ENCODE data around the gene S100A2. TPM values are rescaled to one million over a fixed set of nuclear protein-coding genes. Genes with fewer than 3 reads are reported as not detected.
"Not testable (repeated sequence)": the region's sequence is repeated elsewhere in the genome, so short reads cannot be mapped to it uniquely, and the experiment has no call there.

S100A2 gene
- total RNA-seq, 1 donor from 2014 or later: 46.5 TPM

GRCh38 chr1:153588482-153588881 lies 22.8 kb upstream of the S100A2 start:
- no peak for DNase-seq

- not testable (repeated sequence) for DNase-seq
These were observed 22.4 kb upstream of the S100A2 start for GRCh38 chr1:153588033-153588432.

DNA sequence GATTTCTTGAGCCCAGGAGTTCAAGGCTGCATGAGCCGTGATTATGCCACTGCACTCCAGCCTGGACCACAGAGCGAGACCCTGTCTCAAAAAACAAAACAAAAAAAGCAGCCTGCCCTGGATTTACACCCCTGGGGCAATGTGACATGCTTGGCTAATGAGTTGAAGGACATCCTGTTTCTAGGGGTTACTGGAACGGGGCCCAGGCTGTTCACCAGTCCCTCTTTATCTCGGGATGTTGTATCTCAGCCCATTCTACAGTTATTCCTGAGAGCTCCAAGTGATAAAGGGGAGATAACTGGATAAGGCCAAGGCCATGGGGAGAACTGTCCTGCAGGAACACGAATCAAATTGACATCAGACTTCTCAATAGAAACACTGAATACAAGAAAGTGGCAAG lies 21.7 kb upstream of the S100A2 start:
- DNase-seq: no peak

- DNase-seq: no peak
These were observed 20.7 kb upstream of the S100A2 start for GRCh38 chr1:153586347-153586746.

DNA sequence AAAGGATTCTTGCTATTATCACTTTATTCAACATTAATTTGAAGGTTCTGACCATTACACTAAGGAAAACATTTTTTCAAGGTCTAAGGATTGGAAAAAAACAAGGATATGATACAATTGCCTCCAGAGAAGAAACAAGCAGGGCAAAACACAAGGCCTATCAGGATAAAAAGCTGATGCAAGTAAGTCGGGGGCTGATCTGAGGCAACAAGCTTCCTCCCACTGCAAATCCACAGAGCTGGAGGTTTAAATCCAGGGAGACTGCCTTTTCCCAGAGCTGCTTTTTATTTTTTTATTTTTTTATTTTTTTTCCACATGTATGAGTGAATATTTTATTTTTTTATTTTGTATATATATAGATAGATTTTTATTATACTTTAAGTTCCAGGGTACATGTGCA lies 19.4 kb upstream of the S100A2 start:
- DNase-seq: no peak

DNA sequence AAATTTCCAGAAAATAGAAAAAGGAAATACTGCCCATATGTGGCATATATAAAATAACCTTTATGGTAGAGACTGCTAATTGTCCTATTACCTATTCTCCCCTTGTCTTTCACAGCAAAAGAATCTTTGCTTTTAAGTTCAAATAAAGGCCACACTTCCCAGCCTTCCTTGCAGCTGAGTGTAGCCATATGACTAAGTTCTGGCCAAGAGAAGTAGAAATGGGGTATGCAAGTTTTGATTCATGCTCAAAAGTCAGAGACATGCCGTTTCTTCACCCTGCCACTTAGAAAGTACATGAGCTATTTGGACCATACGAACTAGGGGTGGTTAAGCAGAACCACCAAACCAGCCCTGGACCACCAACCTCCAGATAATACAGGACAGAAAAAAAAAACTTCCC lies 18.3 kb upstream of the S100A2 start:
- no peak for DNase-seq

- not testable (repeated sequence) for DNase-seq
These were observed 17.9 kb upstream of the S100A2 start for GRCh38 chr1:153583514-153583913.

GRCh38 chr1:153582836-153583235 lies 17.2 kb upstream of the S100A2 start:
- not testable (repeated sequence) for DNase-seq

DNA sequence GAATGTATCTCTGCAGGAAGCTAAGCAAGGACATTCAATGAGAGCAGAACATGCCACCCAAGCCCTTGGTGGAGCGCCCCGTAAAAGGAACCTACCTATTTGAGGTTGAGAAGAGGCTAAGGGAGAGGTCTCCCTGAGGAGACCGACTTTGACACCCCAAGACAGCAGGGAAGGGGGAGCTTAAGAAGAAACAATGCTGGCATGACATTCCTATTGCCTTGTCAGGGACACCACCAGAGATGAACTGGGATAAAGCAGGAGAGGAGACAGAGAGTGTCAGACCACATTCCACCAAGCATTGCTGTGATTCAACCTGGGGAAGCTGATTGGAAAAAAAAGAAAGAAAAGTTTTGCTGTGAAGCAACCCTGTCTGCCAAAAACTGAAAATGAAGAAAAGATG lies 13.3 kb upstream of the S100A2 start:
- DNase-seq: no peak

DNA sequence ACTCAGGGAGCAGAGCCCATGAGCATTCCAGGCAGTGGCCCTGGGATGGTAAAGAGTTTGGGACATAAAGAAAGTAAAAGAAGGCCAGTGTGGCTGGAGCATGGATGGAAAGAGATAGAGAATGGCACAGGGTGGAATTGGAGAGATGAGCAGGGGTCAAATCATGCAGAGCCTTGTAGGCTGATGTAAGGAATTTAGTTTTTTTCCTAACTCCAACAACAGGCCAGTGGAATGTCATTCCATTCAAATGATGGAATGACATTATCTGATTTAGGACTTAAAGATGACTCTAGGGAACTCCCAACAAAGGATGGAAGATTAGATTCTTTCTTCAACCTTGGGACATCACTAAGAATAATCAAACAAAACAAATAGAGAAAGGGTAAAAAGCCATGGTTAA lies 12.8 kb upstream of the S100A2 start:
- DNase-seq: no peak

DNA sequence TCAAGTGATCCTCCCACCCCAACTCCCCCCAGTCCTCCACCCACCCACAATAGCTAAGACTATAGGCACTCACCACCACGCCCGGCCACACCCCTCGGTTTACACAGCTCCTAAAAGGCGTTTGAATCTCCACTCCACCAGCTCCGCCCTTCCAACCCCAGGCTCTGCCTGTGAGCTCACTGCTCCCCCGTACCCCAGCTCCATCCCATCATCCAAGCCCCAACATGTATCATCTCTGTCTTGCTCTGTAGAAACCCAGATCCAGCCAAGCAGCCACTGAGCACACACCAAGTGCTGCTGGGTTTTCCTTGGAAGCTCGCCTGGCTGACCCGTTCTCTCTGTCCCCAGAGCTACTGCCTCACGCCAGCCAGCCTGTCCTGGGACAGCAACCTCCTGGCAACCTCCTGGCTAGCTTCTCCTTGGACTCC lies 12.0 kb upstream of the S100A2 start:
- no peak for DNase-seq

GRCh38 chr1:153577138-153577537 lies 11.5 kb upstream of the S100A2 start:
- DNase-seq: no peak

DNA sequence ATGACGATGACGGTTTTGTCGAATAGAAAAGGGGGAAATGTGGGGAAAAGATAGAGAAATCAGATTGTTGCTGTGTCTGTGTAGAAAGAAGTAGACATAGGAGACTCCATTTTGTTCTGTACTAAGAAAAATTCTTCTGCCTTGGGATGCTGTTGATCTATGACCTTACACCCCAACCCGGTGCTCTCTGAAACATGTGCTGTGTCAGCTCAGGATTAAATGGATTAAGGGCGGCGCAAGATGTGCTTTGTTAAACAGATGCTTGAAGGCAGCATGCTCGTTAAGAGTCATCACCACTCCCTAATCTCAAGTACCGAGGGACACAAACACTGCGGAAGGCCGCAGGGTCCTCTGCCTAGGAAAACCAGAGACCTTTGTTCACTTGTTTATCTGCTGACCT lies 9.9 kb upstream of the S100A2 start:
- DNase-seq: not testable (repeated sequence)

DNA sequence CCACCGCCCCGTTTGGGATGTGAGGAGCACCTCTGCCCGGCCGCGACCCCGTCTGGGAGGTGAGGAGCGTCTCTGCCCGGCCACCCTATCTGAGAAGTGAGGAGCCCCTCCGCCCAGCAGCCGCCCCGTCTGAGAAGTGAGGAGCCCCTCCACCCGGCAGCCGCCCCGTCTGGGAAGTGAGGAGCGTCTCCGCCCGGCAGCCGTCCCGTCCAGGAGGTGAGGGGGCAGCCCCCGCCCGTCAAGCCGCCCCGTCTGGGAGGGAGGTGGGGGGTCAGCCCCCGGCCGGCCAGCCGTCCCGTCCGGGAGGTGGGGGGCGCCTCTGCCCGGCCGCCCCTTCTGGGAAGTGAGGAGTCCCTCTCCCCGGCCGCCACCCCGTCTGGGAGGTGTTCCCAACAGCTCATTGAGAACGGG lies 9.4 kb upstream of the S100A2 start:
- DNase-seq: not testable (repeated sequence)

GRCh38 chr1:153573351-153573750 lies 7.7 kb upstream of the S100A2 start:
- DNase-seq: no peak

DNA sequence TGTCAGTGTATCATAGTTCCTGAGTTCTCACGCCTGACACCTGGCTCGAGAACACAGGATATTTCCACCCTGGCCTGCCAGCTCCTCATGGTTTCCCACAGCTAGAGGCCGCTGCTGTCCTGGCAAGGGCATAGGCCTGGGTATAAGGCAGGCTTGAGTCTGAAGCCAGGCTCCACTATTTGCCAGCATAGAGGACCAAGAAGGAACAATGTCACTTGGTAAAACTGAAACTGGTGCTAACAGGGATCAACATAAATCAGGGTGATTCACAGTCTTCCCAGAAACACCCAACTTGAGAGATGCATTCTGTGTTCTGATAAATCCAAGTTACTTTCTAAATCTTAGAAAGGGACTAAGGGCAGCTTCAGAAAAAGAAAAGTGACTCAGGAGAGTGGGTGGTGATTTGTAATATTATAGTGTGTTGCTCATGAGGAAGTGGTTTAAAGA lies 6.9 kb upstream of the S100A2 start:
- peak; percentile 84 for DNase-seq

- no peak for DNase-seq
These were observed 6.1 kb upstream of the S100A2 start for GRCh38 chr1:153571706-153572105.

DNA sequence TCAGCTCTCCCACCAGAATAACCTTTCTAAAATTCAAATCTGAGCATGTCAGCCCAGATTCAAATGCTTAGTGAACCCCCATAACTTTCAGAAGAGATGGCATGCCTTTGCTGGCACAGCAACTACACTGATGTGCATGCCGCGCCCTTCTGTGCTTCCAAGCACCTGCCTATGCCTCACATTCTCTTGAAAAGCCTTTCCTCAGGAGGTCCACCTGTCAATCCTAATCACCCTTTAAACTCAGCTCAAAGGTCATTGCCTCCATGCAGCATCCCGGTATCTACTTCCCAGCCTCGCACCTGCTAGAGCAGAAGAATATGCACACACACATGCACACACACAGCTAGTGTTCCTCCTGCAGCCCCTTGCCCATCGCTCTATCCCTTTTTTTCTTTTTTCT lies 5.2 kb upstream of the S100A2 start:
- DNase-seq: no peak

- no peak for DNase-seq
These were observed 3.8 kb upstream of the S100A2 start for GRCh38 chr1:153569465-153569864.

- peak; percentile 95 for DNase-seq
These were observed 2.9 kb upstream of the S100A2 start for GRCh38 chr1:153568367-153569099.

DNA sequence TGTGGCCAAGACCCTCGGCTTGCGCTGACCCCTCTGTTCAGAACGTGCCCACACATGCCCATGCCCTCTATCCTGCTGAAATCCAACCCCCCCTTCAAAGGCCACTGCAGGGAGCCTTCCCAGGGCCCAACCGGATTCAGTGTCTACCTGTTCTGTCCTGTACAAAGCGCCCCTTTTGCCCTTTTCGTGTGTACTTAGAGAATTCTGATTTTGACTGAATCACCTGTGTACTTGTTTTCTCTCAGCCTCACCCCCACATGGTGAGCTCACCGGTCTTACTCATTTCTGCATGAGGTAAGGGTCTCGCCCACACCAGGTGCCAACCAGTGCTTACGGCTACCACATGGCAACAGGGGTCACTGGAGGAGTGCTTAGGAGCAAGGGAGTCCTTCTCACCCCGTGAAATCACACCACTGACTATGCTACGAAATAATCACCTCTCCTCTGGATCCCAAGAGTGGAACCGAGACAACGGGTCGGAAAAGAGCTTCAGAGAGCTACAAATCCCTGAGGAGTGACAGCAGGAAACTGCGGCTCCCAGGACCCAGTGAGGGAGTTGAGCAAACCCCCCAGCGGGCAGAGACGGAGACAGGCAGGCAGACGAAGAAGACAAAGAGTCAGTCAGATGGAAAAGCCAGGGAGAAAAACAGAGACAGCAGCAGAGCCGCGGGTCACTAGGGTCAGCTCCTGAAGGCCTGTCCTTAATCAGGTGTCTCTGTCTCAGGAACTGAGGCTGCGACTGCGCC lies 2.1 kb upstream of the S100A2 start:
- no peak for DNase-seq

GRCh38 chr1:153566414-153567371 lies 1.0 kb upstream of the S100A2 start:
- peak; percentile 97 for DNase-seq

DNA sequence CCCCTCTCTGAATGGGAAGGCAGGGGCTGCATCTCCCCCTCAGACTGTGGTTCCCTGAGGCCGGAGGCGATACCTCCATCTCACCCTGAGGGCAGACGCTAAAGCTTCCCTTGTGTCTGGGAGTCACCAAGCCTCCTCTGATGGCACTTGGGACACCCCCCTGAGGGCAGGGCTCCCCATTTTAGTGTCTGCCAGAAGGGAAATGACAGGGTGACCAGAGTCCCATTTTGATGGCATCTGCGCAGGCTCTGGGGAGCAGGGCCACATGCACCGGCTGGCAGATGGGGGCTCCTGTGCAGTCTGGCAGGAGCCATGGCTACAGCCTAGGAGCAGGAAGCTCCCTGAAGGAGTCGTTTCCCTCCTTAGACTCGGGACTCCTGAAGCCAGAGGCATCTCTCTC lies 1.7 kb downstream of the S100A2 start:
- no peak for DNase-seq

Data from tongue (tissue), 2 donors.